ENCODE measurements around the gene COL21A1. TPM values are rescaled to one million over a fixed set of nuclear protein-coding genes. Genes with fewer than 3 reads are reported as not detected.

The COL21A1 gene
- total RNA-seq, 1 experiment from 2014 or later, result 1.8 TPM

DNA sequence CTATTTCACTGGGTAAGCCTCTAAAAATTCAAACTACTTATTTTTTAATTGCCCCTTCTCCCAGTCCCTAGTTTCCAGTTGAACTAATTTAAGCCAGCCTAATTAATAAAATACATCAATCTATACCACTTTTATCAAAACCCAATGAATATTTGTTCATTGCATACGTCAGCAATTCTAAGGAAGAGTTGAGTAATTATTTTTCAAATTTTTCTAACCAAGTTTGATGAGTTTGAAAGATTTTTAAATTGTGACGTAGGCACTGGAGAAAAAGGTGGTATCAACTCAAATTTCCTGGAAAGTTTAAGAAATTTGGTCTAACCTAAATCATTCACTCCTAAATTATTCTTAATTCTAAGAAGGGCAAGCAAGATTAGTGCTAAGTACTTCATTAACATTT lies 35.7 kb downstream of the COL21A1 start:
- Histone ChIP-seq H4K91ac (ENCODE audit: insufficient read length, low read depth, low read length) (no peak overlapping the region), H3K4me1 (ENCODE audit: insufficient read depth, low read length) (no peaks in the 10 kb centered on the region), H3K18ac (ENCODE audit: insufficient read length, low read depth, low read length) (no peak overlapping the region), H2BK20ac (ENCODE audit: low read depth, low read length, poor library complexity, severe bottlenecking) (no peak overlapping the region), H3T11ph (ENCODE audit: low read length) (no peak overlapping the region), H4K20me1 (ENCODE audit: control insufficient read depth, insufficient read depth, insufficient read length) (no peaks in the 10 kb centered on the region), H2AFZ (ENCODE audit: low read length) (no peak overlapping the region), H3K56ac (ENCODE audit: insufficient read length, low read depth, low read length) (no peak overlapping the region), H3K27ac (ENCODE audit: insufficient read length, low read depth, low read length) (no peak overlapping the region), H3K27me3 (ENCODE audit: insufficient read depth, low read length) (no peaks in the 10 kb centered on the region), H3K4ac (ENCODE audit: low read depth, low read length) (no peak overlapping the region), H3K14ac (ENCODE audit: insufficient read depth, low read length) (no peak overlapping the region), H4K8ac (replicated peaks; ENCODE audit: insufficient read length, low read depth, low read length) (no peak overlapping the region), H3K79me1 (ENCODE audit: insufficient read depth, low read depth, low read length, poor library complexity, severe bottlenecking) (no peaks in the 10 kb centered on the region), H3K23ac (ENCODE audit: insufficient read length, low read depth, low read length) (no peak overlapping the region), H2BK5ac (ENCODE audit: insufficient read length, low read length) (no peak overlapping the region), H3K4me2 (ENCODE audit: insufficient read depth, insufficient read length, low read length) (no peak overlapping the region), H3K23me2 (ENCODE audit: insufficient read length, low read depth, low read length, poor library complexity, severe bottlenecking) (no peaks in the 10 kb centered on the region), H2BK120ac (ENCODE audit: low read depth, low read length, poor library complexity, severe bottlenecking) (no peak overlapping the region), H4K5ac (ENCODE audit: insufficient read length, low read depth, low read length) (no peak overlapping the region), H3K9ac (ENCODE audit: extremely low read depth, insufficient read length, low read length) (no peak overlapping the region), H2AK5ac (ENCODE audit: insufficient read length, low read length) (no peak overlapping the region), H3K9me3 (ENCODE audit: control insufficient read depth, low read depth, low read length) (no peaks in the 10 kb centered on the region), H3K79me2 (ENCODE audit: insufficient read depth, low read length) (no peaks in the 10 kb centered on the region), H2BK12ac (ENCODE audit: insufficient read length, low read depth, low read length) (no peak overlapping the region), H2BK15ac (ENCODE audit: low read depth, low read length) (no peak overlapping the region)
- no peaks in the 10 kb centered on the region for H3K4me1 Mint-ChIP-seq
- no peak overlapping the region for H3K27ac Mint-ChIP-seq
- no peak for TF ChIP-seq CTCF (conservative IDR thresholded peaks at IDR 0.05)
- no peak overlapping the region for H3K4me3 Mint-ChIP-seq
- H3K27me3 Mint-ChIP-seq (ENCODE audit: low read depth), result no peaks in the 10 kb centered on the region
- DNase-seq, result no peak
- H3K9me3 Mint-ChIP-seq, result peaks cover 2 to 3% of the 10 kb centered on the region in 2 experiments; a peak in 1 of 5 replicates
- no CpG with 5 or more reads among the region's 2 CpGs for WGBS (ENCODE audit: extremely low coverage, insufficient read length, low lambda C conversion rate)
- no peaks in the 10 kb centered on the region for H3K36me3 Mint-ChIP-seq (ENCODE audit: insufficient read depth in 1 of 3, low read depth in 3 of 3)
